T-cell (primary cell): ENCODE measurements around the gene DHCR7. TPM values are rescaled to one million over a fixed set of nuclear protein-coding genes. Genes with fewer than 3 reads are reported as not detected.

ENCODE experiments used
- ATAC-seq, 4 experiments: fragments of 200-7000 bp in 3 of 4; fragments of 150-1000 bp in 1 of 4; cut with Tn5 transposase; replicated peaks in 1 of 4; 1 replicate in 3 of 4; 2 replicates in 1 of 4; pipeline ENCODE4 v1.10.0; 2021; ENCODE audit warnings: moderate library complexity in 3 of 4, mild to moderate bottlenecking in 2 of 4, moderate number of reproducible peaks in 1 of 4
- CTCF ChIA-PET, 2 donors: fragments of 300-600 bp; sonication (Branson Sonifier 250); formaldehyde crosslinking; loops; one replicate each; lab custom pipeline; 2022; ENCODE audit warnings: antibody characterized with exemption in 2 of 2; lab: Charles Lee
- POLR2A ChIA-PET, 2 donors: fragments of 300-600 bp; sonication (Branson Sonifier 250); formaldehyde crosslinking; loops; one replicate each; lab custom pipeline; 2022; ENCODE audit warnings: antibody characterized with exemption in 2 of 2; lab: Charles Lee
- DNase-seq, 35 experiments: peaks; one replicate each; pipeline versions ENCODE4 v3.0.0 to v3.0.0-alpha.2; 2013 to 2023
- H3K27ac ChIP-seq: one replicate; pipeline ENCODE4 v1.5.1; 2013; ENCODE audit warnings: low read length
- H3K27me3 ChIP-seq, 2 experiments: replicated peaks in 1 of 2; 1 replicate in 1 of 2; 2 replicates in 1 of 2; pipeline versions ENCODE4 v1.6.1 to v1.7.0; 2013; ENCODE audit warnings: low read length in 1 of 2, mixed read lengths in 1 of 2; ENCODE audit not compliant: control insufficient read depth in 2 of 2, insufficient read depth in 2 of 2; ENCODE audit errors: extremely low read depth in 1 of 2
- H3K36me3 ChIP-seq, 2 donors: 1 replicate in 1 of 2; 2 replicates in 1 of 2; pipeline versions ENCODE4 v1.6.1 to v1.7.0; 2013; ENCODE audit warnings: low read length in 1 of 2; ENCODE audit not compliant: control insufficient read depth in 2 of 2, insufficient read depth in 1 of 2; ENCODE audit errors: extremely low read depth in 1 of 2
- H3K4me1 ChIP-seq, 2 experiments: 1 replicate in 1 of 2; 2 replicates in 1 of 2; pipeline versions ENCODE4 v1.6.1 to v1.7.0; 2013; ENCODE audit warnings: low read length in 2 of 2, mixed read lengths in 1 of 2; ENCODE audit not compliant: insufficient read depth in 2 of 2, control insufficient read depth in 1 of 2; ENCODE audit errors: extremely low read depth in 1 of 2
- H3K4me3 ChIP-seq, 2 donors: 1 replicate in 1 of 2; 2 replicates in 1 of 2; pipeline versions ENCODE4 v1.5.1 to v1.7.0; 2013; ENCODE audit warnings: mild to moderate bottlenecking in 2 of 2, low read length in 1 of 2, moderate library complexity in 1 of 2; ENCODE audit not compliant: control insufficient read depth in 1 of 2; ENCODE audit errors: extremely low read depth in 1 of 2
- H3K9me3 ChIP-seq: 2 replicates; pipeline ENCODE4 v1.7.0; 2013
- H3K27ac Mint-ChIP-seq, 2 donors: one replicate each; pipeline ENCODE4 v1.8.0; 2020 to 2021; ENCODE audit warnings: mild to moderate bottlenecking in 2 of 2, mixed read lengths in 2 of 2
- H3K27me3 Mint-ChIP-seq, 2 donors: one replicate each; pipeline ENCODE4 v1.8.0; 2021 to 2022; ENCODE audit warnings: mixed read lengths in 2 of 2
- H3K36me3 Mint-ChIP-seq: one replicate; pipeline ENCODE4 v1.8.0; 2021; ENCODE audit warnings: mixed read lengths
- H3K4me1 Mint-ChIP-seq, 3 donors: one replicate each; pipeline ENCODE4 v1.8.0; 2020 to 2022; ENCODE audit warnings: mixed read lengths in 3 of 3, mild to moderate bottlenecking in 1 of 3
- H3K4me3 Mint-ChIP-seq, 3 donors: one replicate each; pipeline ENCODE4 v1.8.0; 2020 to 2022; ENCODE audit warnings: mild to moderate bottlenecking in 3 of 3, mixed read lengths in 3 of 3, moderate library complexity in 3 of 3
- H3K9me3 Mint-ChIP-seq, 3 donors: one replicate each; pipeline ENCODE4 v1.8.0; 2020 to 2022; ENCODE audit warnings: mixed read lengths in 3 of 3
- WGBS: methylation state at CpG from one replicate; pipeline ENCODE4 v1.1.5; 2013; ENCODE audit warnings: missing lambda C conversion rate; ENCODE audit not compliant: insufficient coverage; 5-methylcytosine and 5-hydroxymethylcytosine counted together
- total RNA-seq, 35 experiments: library from RNA in 6 of 35; stranded (reverse) in 6 of 35; fragments of 120-200 nt in 1 of 35; gene quantifications; one replicate each; pipeline versions ENCODE4 v1.2.1 to v1.2.4 and lab custom pipeline; 2013 to 2026

DHCR7 gene
- total RNA-seq, 5 donors from 2014 or later (not counting 1 experiment from before 2014, with no cell fraction given), result 17.8 to 22.6 (median 21.1) TPM

- Histone ChIP-seq H3K27ac (no peak overlapping the region), H3K4me1 (no peaks in the 10 kb centered on the region), H3K36me3 (peaks cover 38 to 88% of the 10 kb centered on the region in 2 donors), H3K9me3 (no peaks in the 10 kb centered on the region), H3K27me3 (no peaks in the 10 kb centered on the region), H3K4me3 (no peak overlapping the region)
- DNase-seq, result no peak
- Mint-ChIP-seq H3K27ac (no peak overlapping the region), H3K9me3 (no peaks in the 10 kb centered on the region), H3K27me3 (no peaks in the 10 kb centered on the region), H3K4me1 (no peaks in the 10 kb centered on the region), H3K4me3 (no peak overlapping the region), H3K36me3 (peaks cover 65% of the 10 kb centered on the region)
- POLR2A ChIA-PET, result no interaction called here
- no peak for ATAC-seq
- WGBS, result 96% methylated on average over 11 of the region's 11 CpGs
- CTCF ChIA-PET, result no interaction called here
Measured at GRCh38 chr11:71478528-71478840, 30.3 kb upstream of the DHCR7 start.

GRCh38 chr11:71477641-71478527 is 29.7 kb upstream of the DHCR7 start:
- Histone ChIP-seq H3K9me3 (no peaks in the 10 kb centered on the region), H3K36me3 (peaks cover 40 to 88% of the 10 kb centered on the region in 2 donors), H3K4me3 (no peak overlapping the region), H3K27ac (no peak overlapping the region), H3K27me3 (no peaks in the 10 kb centered on the region), H3K4me1 (no peaks in the 10 kb centered on the region)
- DNase-seq (no peak), ATAC-seq (no peak)
- ChIA-PET POLR2A (no interaction called here), CTCF (no interaction called here)
- no peaks in the 10 kb centered on the region for H3K27me3 Mint-ChIP-seq
- no peak overlapping the region for H3K4me3 Mint-ChIP-seq
- H3K9me3 Mint-ChIP-seq, result no peaks in the 10 kb centered on the region
- peaks cover 62% of the 10 kb centered on the region for H3K36me3 Mint-ChIP-seq
- no peak overlapping the region for H3K27ac Mint-ChIP-seq
- 88% methylated on average over 20 of the region's 25 CpGs for WGBS
- no peaks in the 10 kb centered on the region for H3K4me1 Mint-ChIP-seq

GRCh38 chr11:71476926-71477640 is 28.9 kb upstream of the DHCR7 start:
- DNase-seq, result no peak
- Mint-ChIP-seq H3K4me1 (no peaks in the 10 kb centered on the region), H3K36me3 (peaks cover 62% of the 10 kb centered on the region), H3K4me3 (no peak overlapping the region), H3K9me3 (no peaks in the 10 kb centered on the region), H3K27me3 (no peaks in the 10 kb centered on the region), H3K27ac (no peak overlapping the region)
- Histone ChIP-seq H3K9me3 (no peaks in the 10 kb centered on the region), H3K27me3 (no peaks in the 10 kb centered on the region), H3K4me1 (no peaks in the 10 kb centered on the region), H3K36me3 (peaks cover 38 to 89% of the 10 kb centered on the region in 2 donors), H3K4me3 (no peak overlapping the region), H3K27ac (no peak overlapping the region)
- CTCF ChIA-PET, result no interaction called here
- WGBS, result 97% methylated on average over 32 of the region's 34 CpGs
- POLR2A ChIA-PET, result no interaction called here
- no peak for ATAC-seq

- H3K36me3 ChIP-seq, result peaks cover 33 to 85% of the 10 kb centered on the region in 2 donors
- no peaks in the 10 kb centered on the region for H3K27me3 Mint-ChIP-seq
- no peaks in the 10 kb centered on the region for H3K4me1 Mint-ChIP-seq
Measured at GRCh38 chr11:71476031-71476430, 27.8 kb upstream of the DHCR7 start.

GRCh38 chr11:71474771-71475483 is 26.7 kb upstream of the DHCR7 start:
- Mint-ChIP-seq H3K36me3 (peaks cover 54% of the 10 kb centered on the region), H3K9me3 (no peaks in the 10 kb centered on the region), H3K27me3 (no peaks in the 10 kb centered on the region), H3K27ac (no peak overlapping the region), H3K4me3 (no peak overlapping the region), H3K4me1 (no peaks in the 10 kb centered on the region)
- Histone ChIP-seq H3K4me3 (no peak overlapping the region), H3K36me3 (peaks cover 28 to 77% of the 10 kb centered on the region in 2 donors), H3K27me3 (no peaks in the 10 kb centered on the region), H3K4me1 (no peaks in the 10 kb centered on the region), H3K27ac (no peak overlapping the region), H3K9me3 (no peaks in the 10 kb centered on the region)
- 98% methylated on average over 25 of the region's 26 CpGs for WGBS
- ATAC-seq (no peak), DNase-seq (no peak)
- CTCF ChIA-PET, result interaction anchor here in 1 of 2 donors (0.7 kb wide), 1 partner anchor 30 kb away, joined by 4 read pairs; no protein-coding TSS in a partner anchor
- POLR2A ChIA-PET, result no interaction called here

More at GRCh38 chr11:71476031-71476430, 27.8 kb upstream of the DHCR7 start:
- no peak for DNase-seq
- 98% methylated on average over 21 of the region's 21 CpGs for WGBS
- Histone ChIP-seq H3K27me3 (no peaks in the 10 kb centered on the region), H3K27ac (no peak overlapping the region), H3K4me1 (no peaks in the 10 kb centered on the region), H3K4me3 (no peak overlapping the region), H3K9me3 (no peaks in the 10 kb centered on the region)
- ChIA-PET CTCF (no interaction called here), POLR2A (no interaction called here)
- ATAC-seq, result no peak
- H3K4me3 Mint-ChIP-seq, result no peak overlapping the region
- H3K36me3 Mint-ChIP-seq, result peaks cover 59% of the 10 kb centered on the region
- no peak overlapping the region for H3K27ac Mint-ChIP-seq
- H3K9me3 Mint-ChIP-seq, result no peaks in the 10 kb centered on the region

GRCh38 chr11:71474141-71474770 is 26.1 kb upstream of the DHCR7 start:
- H3K9me3 ChIP-seq, result no peaks in the 10 kb centered on the region
- peaks cover 28 to 74% of the 10 kb centered on the region in 2 donors for H3K36me3 ChIP-seq
- Mint-ChIP-seq H3K27ac (no peak overlapping the region), H3K27me3 (no peaks in the 10 kb centered on the region), H3K4me3 (no peak overlapping the region), H3K9me3 (no peaks in the 10 kb centered on the region), H3K4me1 (no peaks in the 10 kb centered on the region), H3K36me3 (peaks cover 48% of the 10 kb centered on the region)
- no peak overlapping the region for H3K4me3 ChIP-seq
- no peak for DNase-seq
- no peak overlapping the region for H3K27ac ChIP-seq
- ATAC-seq, result no peak
- POLR2A ChIA-PET, result no interaction called here
- WGBS, result 98% methylated on average over 18 of the region's 27 CpGs
- CTCF ChIA-PET, result interaction anchor here in 1 of 2 donors (0.7 kb wide), 1 partner anchor 29 kb away, joined by 4 read pairs; no protein-coding TSS in a partner anchor
- H3K27me3 ChIP-seq, result no peaks in the 10 kb centered on the region
- no peaks in the 10 kb centered on the region for H3K4me1 ChIP-seq
